Measurements from ENCODE around the gene RBFOX1.

DNA sequence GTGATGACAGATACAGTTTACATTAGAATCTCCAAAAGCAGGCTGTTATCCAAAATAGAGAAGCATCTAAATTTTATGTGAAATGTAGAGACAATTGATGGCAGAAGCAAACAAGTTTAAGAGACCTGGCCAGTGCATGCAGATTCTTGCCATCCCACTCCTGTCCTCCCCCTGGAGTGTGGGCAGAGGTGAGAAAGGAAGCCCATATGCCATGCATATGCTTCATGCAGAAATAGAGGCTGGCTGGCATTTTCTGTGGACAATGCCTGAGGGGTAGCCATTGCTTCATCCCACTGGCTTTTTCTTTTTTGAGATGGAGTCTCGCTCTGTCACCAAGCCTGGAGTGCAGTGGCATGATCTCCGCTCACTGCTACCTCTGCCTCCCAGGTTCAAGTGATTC lies 382.1 kb downstream of the RBFOX1 start:
- TF ChIP-seq, protein P1, sequence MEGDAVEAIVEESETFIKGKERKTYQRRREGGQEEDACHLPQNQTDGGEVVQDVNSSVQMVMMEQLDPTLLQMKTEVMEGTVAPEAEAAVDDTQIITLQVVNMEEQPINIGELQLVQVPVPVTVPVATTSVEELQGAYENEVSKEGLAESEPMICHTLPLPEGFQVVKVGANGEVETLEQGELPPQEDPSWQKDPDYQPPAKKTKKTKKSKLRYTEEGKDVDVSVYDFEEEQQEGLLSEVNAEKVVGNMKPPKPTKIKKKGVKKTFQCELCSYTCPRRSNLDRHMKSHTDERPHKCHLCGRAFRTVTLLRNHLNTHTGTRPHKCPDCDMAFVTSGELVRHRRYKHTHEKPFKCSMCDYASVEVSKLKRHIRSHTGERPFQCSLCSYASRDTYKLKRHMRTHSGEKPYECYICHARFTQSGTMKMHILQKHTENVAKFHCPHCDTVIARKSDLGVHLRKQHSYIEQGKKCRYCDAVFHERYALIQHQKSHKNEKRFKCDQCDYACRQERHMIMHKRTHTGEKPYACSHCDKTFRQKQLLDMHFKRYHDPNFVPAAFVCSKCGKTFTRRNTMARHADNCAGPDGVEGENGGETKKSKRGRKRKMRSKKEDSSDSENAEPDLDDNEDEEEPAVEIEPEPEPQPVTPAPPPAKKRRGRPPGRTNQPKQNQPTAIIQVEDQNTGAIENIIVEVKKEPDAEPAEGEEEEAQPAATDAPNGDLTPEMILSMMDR (IDR thresholded peaks at IDR 0.05), result no peak
- no peak for TF ChIP-seq POLR2A (IDR thresholded peaks at IDR 0.05)
